ENCODE results near the gene GRIA1.
"Not testable (repeated sequence)": the region's sequence is repeated elsewhere in the genome, so short reads cannot be mapped to it uniquely, and the experiment has no call there.

The GRIA1 gene

DNA sequence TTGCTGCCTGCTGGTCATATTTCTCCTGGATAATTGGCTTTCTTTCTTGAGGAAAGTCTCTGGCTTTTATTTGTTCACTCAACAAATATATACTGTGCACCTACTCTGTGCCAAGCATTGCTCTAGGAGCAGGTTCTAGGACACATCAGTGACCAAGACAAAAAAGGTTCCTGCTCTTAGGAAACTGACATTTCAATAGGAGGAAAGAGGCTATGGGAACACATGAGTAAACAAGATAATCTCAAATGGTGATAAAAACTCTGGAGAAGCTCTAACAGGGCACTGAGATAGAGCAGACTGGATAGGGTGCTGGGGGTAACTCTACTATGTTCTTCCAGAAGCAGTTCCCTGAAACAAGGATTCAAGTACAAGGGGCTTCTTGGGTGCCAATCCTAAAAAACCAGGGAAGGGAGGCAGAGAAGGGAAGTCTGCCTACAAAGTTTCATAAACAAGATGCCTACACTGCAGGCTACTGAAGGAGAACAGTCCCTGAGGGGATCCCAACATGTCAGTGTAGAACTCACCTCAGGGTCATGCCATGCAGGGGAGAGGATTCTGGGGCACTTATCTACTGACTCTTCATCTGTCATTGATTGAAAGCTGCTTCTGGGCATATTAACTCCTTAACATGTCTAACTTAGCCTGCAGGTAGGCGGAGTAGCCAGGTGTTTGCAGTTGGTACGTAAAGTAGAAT, 181.3 kb downstream of the GRIA1 start:
- no peak for FAIRE-seq

DNA sequence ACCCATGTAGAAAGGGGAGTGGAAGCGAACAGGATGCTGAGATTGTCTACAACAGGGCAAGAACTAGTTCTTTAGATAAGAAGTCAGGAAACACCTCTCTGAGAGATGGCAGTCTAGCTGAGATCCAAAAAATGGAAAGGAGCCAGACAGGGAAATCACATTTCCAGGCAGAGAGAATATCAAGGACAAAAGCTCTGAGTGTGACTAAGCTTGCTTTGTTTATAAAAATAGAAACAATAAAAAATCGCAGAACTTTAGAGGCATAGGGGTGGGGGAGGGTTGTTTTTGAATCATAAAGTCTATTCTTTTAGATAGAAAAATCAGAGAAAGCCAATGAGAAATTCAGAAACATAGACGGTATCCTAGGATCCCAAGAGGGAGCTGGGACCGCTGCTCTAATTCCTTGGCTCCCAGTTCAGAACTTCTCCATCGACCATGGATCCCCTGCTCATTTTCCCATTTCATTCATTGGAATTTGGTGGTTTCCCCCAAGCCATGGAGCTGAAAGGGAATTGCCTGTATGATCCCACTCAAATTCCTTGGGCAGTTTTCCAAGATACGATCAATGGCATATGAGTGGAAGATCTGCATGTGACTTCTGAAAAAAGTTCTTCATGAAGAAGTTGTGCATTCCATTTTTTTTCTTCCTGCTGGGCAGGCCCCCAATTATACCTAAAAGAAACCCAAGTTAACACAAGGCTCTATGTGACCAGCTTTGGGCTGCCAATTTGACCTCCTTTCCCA, 182.0 kb downstream of the GRIA1 start:
- no peak for FAIRE-seq

DNA sequence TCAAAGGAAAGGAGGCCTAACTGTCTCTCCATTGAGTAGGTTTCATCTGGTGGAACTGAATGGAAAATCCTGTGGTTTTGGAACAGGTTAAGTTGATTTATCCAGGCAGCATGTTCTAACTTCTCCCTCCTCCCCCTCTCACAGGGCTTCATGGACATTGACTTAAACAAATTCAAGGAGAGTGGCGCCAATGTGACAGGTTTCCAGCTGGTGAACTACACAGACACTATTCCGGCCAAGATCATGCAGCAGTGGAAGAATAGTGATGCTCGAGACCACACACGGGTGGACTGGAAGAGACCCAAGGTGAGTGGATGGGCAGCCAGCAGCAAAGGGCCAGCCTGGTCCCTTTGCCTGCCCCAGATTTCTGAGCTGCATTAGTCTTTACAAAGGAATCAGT, 183.9 kb downstream of the GRIA1 start:
- no peak for FAIRE-seq

DNA sequence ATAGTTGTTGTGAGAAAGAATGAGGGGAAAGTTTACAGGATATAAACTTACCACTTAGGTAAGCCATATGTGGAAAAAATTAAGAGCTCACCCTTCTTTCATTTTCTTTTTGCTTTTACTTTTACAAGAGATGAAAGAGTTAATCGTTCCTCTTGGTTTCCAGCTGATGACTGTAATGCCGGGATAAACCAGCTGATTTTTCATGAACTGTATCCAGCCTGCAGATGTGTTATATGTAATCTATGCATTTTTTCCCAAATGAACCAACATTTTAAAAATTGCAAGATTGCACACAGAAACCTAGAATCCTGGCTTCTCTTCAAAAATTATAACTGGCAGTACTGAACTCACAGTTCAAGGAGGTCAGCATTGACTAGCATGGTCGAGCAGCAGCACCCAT, 185.9 kb downstream of the GRIA1 start:
- no peak for FAIRE-seq

DNA sequence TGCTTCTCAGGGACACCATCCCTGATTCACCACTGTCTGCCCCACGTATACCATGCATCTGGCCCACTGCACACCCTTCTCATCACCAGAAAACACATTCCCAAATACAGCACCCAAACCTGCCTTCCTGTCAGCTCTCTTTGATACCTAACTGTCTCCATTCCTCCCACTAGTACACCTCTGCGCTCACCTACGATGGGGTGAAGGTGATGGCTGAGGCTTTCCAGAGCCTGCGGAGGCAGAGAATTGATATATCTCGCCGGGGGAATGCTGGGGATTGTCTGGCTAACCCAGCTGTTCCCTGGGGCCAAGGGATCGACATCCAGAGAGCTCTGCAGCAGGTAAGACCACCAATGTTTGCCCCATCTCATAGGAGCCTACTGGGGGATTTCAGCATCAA, 186.4 kb downstream of the GRIA1 start:
- FAIRE-seq = no peak

DNA sequence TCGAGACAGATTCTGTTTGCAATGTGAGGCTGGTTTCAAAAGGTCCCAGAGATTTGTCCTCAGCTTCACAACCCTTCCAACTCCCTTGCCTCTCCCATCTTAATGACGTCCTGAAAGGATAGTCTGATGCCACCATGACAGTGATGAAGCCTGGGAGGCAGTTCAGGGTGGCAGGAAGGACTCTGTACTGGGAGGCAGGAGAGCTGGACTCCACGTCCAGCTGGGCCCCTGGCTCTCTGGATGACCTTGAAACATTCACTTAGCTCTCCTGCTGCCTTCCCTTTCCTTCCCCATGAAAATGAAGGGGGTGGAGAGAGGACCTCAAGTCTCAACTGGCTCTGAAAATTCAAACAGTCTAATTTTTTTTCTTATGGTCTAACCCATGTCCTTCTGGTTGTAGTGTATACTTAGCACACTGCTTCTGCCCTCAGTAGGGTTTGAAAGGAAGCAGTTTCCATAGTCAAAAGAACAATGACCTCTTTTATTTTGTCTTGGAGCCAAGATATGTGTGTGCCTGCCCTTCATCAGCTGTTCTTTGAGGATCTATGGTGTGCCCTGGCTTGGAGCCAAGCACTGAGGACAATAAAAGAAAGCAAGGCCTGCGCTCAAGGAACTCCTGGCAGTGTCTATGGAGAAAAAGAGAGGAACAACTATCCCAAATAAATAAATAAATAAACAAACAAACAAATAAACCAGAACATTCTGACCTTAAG, 188.3 kb downstream of the GRIA1 start:
- FAIRE-seq = no peak

DNA sequence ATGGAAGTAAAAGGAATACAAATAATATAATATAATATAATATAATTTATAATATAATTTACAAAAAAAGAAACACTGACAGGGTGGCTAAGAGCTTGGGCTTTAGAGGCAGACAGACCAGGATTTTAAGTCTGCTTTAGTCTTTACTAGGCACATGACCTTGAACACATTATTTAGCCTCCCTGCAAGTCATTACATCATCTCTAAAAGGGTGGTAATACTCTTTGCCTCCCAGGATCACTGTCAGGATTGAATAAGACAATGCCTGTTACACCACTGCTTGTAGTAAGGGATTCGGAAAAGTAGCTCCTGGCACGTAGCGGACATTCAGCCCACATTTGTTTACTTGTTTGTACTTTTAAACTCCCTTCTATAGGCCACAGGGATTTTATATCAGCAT, 199.8 kb downstream of the GRIA1 start:
- FAIRE-seq = no peak

DNA sequence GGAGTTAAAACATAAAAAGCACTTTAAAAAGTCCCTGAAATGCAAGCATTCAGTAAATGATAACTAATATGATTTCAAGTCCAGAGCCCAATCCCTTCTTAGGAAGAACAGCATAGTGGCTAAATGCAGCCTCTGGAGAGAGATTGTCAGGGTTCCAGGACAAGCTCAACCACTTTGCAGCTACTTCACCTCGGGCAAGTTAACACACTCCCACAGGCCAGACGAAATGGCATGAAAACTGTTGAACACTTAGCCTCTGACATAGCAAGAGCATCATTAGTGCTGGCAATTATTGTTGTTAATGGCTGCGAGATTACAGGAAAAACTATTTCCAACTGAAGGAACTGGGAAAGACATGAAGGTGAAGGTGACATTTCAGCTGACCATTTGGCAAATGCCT, 205.8 kb downstream of the GRIA1 start:
- FAIRE-seq = no peak

DNA sequence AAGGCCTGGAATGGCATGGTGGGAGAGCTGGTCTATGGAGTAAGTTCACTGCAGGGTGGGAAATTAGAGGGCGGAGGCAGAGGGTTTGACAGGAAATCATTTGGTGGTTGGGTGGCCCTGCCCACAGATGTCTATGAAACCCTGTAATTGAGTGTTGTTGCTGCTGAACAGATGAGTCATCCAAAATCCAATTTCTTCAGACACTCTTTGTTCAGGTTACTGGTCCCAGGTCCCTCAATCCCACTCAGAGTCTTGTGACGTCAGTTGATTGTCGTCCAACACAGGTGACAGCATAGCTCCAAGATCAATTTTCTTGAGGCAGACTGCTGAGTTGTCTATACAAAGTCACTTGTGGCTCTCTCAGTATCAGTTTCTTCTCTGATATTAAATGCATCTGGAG, 208.6 kb downstream of the GRIA1 start:
- FAIRE-seq = no peak

DNA sequence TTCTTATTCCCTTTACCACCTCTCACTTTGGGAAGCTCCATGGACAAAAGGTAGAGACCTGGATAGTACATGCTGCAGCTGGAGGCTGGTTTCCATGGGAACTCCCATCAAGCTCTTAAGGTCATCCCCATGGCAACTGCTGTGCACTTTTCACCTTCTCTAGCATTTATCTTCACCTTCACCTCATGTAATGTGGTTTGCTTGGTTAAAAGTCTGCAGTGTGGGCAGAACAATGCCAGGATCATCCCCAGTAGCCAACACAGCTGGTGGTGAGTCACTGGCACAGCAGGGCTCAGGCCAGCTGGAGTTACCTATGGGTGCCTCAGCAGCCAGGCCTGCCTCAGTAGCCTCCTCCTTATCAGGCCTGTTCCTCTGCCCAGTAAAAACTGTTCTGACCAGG, 210.5 kb downstream of the GRIA1 start:
- FAIRE-seq = no peak

DNA sequence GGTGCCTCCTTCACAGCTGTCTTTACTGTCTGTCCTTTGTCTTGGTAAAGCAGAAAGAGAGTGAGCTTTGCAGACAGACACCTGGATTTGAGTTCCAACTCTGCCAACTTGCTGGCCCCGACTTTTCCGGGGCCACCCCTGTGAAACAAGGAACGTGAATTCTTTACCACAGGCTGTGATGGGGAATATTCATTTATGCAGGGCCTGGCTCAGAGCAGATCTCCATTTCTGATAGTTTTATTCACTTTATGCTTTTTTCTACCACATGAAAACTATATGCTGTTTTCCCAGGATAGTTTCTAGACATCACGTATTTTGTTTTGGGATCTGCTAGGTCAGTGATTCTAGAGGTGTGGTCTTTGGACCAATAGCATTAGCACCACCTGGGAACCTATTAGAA, 211.8 kb downstream of the GRIA1 start:
- FAIRE-seq = no peak

DNA sequence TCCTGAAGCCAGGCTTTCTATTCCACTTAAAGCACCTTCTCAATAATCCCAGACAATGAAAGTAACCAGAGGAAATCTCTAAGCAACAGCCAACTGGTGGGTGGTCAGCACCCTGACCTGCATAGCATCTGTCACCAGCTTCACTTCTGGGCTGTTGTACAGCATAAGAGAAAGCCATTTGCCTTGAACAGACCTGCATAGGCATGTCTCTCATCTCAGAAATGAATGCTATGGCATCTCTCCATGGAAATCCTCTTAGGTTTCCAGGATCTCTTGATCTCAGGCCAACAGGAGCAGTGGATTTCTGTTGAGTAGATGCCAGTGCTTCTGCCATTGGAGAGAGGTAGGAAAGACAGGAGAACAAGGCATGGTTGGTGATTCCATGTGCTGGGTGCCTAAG, 213.6 kb downstream of the GRIA1 start:
- no peak for FAIRE-seq

DNA sequence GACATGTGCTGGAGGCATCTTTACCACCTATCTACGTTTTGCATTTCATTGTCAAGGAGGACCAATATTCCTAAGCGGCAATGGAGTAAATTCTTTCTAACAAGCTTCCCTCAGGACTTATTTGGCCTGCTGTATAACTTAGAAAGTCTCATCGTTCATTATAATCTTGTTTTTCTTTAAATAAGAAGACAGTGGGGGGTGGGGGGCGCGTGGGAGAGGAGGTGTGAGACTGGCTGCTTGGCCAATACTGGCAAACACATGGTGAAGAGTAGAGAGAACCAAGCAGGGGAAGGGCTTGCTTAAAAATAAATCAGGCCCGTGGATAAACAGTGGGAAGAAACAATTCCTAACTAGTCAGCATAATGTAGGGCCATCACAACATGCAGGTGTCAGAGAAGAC, 217.2 kb downstream of the GRIA1 start:
- FAIRE-seq = no peak

DNA sequence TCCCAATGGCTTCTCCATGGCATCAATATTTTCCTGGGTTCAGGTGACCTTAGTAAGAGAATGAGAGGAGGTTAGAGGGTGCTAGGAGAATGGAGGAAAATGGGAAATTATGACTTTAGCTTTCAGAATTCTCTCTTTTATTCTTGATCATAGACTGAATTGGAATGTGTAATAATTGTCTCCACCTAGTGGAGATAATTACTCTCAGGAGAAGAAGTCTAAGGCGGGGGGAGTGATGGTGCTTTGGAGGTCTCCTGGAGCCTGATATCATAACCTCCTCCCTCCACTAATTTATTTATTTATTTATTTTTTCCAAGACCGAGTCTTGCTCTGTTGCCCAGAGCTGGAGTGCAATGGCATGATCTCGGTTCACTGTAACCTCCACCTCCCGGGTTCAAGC, 221.3 kb downstream of the GRIA1 start:
- no peak for FAIRE-seq

DNA sequence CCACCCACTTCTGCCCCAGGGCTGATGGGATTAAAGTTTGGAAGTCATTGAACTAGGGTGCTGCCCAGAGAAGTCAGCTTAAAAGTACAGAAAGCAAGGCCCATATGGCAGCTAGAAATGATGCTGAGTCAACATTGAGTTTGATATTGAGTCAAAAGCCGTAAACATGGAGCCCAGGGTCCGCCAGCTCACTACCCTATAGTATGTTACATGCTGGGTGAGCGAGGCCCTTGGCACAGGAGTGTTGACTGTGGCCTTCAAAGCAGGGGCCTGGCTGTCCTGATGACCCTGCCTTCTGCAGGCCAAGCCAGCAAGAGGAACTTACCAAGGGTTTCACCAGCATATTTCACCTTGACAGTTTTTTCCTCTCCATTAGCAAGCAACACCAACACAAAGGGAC, 222.5 kb downstream of the GRIA1 start:
- FAIRE-seq = no peak

DNA sequence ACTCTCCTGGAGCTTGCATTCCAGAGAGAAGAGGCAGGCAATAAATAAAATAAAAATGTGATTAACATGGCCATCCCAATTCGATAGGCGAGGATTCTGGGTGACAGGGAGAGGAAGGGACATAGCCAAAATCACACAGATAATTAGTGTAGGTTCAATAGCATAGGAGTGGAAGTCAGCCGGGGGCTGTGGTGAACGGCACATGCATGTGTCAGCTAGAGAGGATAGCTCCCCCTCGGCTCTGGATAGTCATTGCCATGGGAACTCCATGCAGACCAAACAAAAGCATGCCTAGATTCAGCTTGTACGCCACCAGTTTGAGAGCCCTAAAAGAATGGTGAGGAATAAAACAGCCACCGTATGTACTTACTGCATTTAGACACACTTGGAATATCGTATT, 223.5 kb downstream of the GRIA1 start:
- no peak for FAIRE-seq

DNA sequence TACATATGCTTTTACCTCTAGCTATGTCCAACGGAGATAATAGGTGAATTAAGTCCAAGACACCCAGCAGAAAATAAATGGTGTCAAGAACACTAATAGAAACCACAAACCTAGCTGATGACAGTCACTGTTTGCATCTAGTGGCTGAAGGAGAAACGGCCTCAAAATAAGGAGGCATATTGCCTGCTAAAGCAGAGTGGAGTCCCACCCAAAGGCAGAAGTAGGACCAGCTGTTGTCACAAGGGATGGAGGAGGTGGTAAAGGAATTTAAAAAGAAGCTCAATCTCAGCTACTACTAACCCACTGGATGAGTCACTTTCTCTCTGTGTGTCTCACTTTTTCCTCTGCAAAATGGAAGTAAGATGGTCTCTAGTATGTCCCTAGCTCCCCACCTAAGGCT, 224.3 kb downstream of the GRIA1 start:
- FAIRE-seq = no peak

DNA sequence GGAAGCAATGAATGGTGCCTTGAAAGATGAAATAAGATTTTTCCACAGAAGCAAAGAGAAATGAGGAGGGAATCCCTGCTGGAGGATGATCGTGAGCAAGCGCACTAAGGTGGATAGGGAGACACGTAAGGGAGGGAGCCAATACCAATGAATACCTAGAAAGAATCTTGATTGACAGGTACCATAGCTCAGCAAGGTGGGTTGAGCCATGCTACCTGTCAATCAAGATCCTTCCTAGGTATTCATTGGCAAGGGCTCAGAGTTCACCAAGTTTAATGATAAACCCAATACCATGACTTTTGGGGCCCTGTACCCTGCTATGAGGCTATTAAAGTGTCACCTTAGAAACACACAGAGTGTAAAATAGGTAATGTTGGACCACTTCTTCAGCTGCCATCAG, 226.8 kb downstream of the GRIA1 start:
- FAIRE-seq = no peak

DNA sequence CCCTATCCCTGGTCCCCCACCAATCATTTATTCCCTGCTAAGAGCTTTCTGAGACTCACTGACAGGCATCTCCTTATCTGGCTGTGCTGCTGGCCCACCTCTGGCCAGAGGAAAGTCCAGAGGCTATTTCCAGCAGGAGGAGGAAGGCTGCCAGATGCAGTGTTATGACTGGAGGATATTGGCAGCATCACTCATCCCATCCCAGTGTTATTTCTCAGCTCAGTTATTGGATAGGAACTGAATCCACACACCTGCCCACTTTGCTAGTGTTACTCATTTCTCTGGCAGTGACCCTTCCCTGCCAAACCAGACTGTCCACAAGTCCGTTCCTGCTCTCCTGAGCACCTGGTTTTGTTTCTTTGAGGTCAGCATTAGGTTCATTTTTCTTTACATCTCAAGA, 228.2 kb downstream of the GRIA1 start:
- no peak for FAIRE-seq

DNA sequence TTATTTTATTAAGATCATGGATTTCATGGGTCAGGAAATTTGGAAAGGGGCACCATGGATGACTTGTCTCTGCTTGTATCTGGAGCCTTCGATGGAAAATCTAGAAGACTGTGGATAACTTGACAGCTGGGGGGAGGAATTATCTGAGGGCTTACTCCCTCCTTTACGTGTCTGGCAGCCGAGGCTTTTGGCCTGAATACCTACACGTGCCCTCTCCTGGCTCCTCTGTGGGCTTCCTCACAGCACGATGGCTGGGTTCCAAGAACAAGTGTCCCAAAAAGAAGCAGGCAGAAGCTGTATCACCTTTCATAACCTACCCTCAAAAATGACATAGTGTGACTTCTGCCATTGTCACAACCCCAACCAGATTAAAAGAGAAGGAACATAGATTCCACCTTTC, 228.9 kb downstream of the GRIA1 start:
- no peak for FAIRE-seq

DNA sequence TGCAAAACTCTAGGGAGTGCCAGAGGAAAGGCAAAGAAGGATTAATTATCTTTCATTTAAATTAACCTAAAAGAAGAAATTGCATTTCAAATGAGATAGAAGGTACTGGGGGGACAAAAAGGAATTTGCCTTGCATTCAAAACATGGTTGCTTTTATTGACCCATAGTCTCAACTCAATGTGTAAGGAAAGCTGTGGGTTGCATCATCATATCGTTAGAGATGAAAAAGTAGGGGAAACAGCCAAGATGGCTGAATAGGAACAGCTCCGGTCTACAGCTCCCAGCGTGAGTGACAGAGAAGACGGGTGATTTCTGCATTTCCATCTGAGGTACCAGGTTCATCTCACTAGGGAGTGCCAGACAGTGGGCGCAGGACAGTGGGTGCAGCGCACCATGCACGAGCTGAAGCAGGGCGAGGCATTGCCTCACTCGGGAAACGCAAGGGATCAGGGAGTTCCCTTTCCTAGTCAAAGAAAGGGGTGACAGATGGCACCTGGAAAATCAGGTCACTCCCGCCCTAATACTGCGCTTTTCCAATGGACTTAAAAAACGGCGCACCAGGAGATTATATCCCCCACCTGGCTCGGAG, 232.6 kb downstream of the GRIA1 start:
- FAIRE-seq = not testable (repeated sequence)

DNA sequence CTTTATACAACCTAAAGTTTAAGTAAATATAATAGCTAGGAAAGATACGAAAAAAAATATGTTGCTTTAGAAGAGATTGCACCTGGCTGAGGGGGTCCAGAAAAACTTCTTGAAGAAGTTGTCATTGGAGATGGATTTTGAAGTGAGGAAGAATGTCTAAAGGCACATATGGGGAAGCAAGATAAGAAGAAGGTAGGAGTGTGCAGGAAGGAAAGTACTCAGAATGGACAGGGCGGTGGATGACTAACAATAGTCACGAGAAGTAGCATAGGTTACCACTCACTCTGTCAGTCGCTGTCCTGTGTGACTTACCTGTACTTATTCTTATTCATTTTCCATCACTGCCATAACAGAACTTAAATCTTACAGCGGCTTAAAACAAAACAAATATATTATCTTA, 251.6 kb downstream of the GRIA1 start:
- no peak for FAIRE-seq

DNA sequence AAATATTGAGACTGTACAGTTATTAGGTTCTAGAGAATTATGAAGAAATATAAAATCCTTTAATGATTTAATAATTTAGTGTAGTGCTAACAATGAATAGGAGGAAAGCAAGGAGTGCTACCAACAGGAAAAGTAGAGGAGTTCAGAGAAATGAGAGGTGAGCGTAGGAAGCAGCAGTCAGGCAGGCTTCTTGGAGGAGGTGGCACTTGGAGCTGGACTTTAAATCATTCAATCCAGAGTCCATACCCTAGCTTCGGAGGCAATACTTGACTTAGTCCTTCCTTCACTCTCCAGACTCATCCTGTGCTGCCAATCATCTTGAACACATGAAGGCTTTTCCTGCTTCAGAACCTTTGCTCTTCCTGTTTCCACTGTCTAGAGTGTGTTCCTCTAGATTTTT, 254.3 kb downstream of the GRIA1 start:
- no peak for FAIRE-seq
